Ishikawa (cell line): ENCODE results near the gene SP3.

Experiments used
- CEBPB ChIP-seq: IDR thresholded peaks from 2 replicates; pipeline ENCODE4 v1.6.1; 2012
- EGR1 ChIP-seq: IDR thresholded peaks from 2 replicates; pipeline ENCODE4 v1.6.1; 2012
- EP300 ChIP-seq: IDR thresholded peaks from 2 replicates; pipeline ENCODE4 v1.6.1; 2012; ENCODE audit warnings: borderline replicate concordance
- MAX ChIP-seq: IDR thresholded peaks from 2 replicates; pipeline ENCODE4 v1.6.1; 2012
- TAF1 ChIP-seq: IDR thresholded peaks from 2 replicates; pipeline ENCODE4 v1.6.1; 2012; ENCODE audit warnings: low read depth, mild to moderate bottlenecking
- USF1 ChIP-seq: IDR thresholded peaks from 2 replicates; pipeline ENCODE4 v1.6.1; 2012
- YY1 ChIP-seq: IDR thresholded peaks from 2 replicates; pipeline ENCODE4 v1.6.1; 2012; ENCODE audit warnings: low read depth
- TF ChIP-seq, protein P1 (sequence below): IDR thresholded peaks from 2 replicates; pipeline ENCODE4 v1.6.1; 2012; ENCODE audit warnings: low read depth, mild to moderate bottlenecking

DNA sequence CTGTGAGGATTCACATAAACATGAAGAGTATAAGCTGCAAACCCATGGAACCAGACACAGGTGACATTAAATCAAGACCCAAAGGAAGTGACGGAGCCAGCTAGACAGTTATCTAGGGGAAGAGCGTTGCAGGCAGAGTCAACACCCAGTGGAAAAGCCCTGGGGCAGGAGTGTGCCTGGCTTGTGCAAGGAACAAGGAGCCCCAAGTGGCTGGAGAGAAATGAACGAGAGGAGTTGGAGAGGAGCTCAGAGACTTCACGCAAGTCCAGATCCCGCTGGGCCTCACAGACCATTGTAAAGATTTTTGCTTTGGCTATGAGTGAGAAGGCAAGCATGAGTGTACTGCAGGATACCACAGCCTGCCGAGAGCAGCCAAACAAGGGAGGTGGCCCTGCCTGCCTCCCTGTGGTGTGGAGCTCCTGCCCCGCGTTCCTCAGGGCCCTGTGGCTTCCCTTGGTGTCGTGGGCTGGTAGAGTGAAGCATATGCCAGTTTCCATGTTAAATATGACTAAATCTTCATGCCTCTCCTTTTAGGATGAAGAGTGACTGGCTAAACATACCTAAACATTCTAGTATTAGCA is 88.2 kb downstream of the SP3 start:
- TF ChIP-seq, protein P1, sequence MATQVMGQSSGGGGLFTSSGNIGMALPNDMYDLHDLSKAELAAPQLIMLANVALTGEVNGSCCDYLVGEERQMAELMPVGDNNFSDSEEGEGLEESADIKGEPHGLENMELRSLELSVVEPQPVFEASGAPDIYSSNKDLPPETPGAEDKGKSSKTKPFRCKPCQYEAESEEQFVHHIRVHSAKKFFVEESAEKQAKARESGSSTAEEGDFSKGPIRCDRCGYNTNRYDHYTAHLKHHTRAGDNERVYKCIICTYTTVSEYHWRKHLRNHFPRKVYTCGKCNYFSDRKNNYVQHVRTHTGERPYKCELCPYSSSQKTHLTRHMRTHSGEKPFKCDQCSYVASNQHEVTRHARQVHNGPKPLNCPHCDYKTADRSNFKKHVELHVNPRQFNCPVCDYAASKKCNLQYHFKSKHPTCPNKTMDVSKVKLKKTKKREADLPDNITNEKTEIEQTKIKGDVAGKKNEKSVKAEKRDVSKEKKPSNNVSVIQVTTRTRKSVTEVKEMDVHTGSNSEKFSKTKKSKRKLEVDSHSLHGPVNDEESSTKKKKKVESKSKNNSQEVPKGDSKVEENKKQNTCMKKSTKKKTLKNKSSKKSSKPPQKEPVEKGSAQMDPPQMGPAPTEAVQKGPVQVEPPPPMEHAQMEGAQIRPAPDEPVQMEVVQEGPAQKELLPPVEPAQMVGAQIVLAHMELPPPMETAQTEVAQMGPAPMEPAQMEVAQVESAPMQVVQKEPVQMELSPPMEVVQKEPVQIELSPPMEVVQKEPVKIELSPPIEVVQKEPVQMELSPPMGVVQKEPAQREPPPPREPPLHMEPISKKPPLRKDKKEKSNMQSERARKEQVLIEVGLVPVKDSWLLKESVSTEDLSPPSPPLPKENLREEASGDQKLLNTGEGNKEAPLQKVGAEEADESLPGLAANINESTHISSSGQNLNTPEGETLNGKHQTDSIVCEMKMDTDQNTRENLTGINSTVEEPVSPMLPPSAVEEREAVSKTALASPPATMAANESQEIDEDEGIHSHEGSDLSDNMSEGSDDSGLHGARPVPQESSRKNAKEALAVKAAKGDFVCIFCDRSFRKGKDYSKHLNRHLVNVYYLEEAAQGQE: no peak
- TF ChIP-seq MAX: no peak
- no peak for TF ChIP-seq CEBPB
- TF ChIP-seq EP300: no peak
- TF ChIP-seq YY1: no peak
- TF ChIP-seq TAF1: no peak
- no peak for TF ChIP-seq EGR1
- no peak for TF ChIP-seq USF1
